Activated gamma-delta T cell (primary cell): ENCODE results near the gene RHOBTB1.

Source experiments
- DNase-seq: peaks from one replicate; lab custom pipeline; 2025; lab: John Stamatoyannopoulos, UW

Gene RHOBTB1

DNA sequence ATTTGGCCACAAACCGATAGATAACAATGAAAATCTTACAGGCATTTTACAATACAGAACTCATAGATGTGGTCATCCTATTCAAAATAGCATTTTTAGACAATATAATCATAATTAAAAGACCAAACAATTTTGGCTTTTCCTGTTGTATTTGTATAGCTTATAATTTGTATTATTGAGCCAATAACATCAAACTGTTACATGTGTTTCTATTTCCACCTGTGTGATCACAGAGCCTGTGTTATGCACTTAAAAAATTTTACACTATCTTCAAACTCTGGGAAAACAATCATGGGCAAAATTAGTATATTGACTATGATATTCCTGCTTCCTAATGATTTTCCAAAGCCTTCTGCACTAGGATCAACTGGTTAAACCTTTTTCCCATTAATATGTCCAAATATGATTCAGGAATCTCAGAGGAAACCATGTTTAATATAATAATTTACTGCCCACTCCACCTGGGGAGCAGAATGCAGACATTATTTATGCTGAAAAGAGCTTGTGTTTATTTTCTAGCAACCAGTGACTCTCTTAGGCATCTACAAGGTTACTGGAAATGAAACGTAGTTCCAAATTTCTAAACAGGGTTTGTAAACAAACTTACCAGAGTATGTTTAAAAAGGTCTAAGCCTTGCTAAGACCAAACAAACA is 1.7 kb downstream of the RHOBTB1 start:
- DNase-seq: no peak

DNA sequence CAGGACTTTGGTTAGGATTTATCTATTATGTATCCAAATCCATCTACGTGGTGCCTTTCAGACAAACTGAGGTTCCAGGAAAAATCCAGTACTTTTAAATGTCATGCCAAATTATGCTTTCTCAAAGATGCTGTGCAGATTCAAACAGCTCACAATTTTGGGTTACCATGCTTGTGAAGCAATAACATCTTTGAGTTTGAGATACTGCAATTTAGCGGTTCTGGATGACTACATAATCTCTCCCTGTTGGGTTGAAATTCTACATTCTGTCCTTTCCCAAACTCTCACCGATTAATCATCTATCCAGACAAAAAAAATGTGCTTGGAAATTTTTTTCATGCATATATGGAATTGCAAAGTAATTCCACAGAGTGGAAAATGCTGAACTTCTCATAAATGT is 3.5 kb downstream of the RHOBTB1 start:
- no peak for DNase-seq

DNA sequence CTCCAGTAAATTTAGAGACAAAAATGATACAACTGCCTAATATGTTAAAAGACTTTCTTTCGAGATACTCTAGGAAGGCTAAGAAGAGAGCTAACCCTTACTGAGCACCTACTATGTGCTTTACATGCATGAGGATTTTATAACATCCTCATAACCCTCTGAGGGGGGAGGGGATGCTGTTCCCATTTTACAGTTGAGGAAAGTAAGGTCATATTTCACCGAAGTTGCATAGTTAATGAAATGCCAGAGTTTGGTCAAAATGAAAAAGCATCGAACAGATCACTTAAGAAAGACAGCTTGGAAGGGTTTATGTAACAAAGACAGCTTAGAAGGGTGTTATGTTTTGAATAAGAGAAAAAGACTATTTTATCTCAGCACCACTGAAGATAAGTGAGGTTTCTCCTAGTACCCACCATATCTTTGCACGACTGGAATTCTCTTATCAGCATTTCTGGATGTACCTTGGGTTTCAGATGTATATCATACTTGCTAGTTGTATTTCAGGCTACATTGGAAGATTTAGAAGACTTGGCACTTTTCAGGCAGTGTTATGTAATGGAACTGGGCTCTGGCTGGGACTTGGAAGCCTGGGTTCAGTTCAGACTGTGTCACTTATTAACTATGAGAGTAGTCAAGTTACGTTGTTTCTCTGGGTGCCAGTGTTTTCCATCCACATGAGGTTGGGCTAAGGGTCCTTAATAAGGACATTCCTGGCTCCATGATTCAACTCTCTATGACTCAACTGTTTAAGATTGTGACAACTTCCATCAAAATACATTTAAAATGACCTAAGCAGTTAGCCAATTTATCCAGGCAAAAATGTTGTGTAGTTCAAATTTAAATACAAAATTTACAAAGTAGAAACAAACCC is 6.0 kb downstream of the RHOBTB1 start:
- no peak for DNase-seq

DNA sequence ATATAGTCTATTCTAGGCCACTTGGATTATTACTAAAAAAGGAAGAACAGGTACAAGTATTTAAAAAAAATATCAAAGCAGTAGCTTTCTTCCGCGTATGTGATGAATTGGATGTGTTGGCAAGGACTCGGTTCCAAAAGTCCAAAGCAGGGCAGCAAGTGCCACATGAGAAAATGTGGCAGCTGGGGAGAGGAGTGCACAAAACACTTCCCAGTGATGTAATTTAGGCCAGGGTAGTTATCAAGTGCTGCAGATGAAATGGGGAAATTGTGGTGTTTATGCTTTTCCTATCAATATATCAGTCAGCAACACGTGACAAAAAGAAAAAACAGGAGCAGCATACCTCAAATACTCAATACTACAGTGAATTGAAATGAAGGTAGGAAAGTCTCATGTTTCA is 7.0 kb downstream of the RHOBTB1 start:
- DNase-seq: no peak

DNA sequence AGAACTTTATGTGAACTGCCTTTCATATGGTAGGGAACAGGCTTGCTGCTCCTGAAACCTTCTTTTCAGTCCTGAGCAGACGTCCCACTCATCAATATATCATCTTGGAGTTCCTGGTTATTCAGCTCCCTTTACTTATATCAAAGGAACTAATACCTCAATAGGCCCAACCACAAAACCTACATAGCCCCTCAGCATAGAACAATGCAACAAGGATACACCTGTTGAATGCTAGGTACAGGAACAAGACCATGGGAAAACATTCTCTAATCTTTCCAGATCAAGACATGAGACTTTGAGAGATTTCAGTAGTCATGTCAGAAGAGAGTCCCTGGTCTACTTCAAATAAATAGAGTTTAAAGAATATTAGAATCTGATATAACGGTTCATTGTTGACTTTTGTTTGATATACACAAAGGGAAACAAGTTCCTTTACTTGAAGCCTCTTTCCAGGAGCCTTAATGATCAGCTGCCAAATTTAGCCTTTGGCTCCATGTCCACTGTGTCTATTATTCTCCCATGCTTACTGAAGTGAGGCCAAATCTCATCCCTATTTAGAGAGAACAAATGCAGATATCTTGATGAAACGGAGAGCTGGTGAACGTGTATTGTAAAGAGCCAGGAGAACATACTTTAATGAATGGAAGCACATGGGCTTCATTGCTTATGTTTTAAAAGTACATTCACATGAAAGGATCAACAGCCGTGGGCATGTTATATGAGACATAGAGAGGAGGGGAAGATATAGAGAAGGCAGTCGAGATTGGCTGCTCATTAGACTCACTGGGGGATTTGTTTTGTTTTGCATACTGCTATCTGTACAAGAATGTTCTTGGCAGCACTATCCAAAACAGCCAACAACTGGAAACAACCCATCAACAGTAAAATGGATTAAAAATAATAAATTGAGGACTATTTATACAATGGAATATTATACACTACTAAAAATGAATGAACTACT is 9.5 kb downstream of the RHOBTB1 start:
- DNase-seq: no peak

DNA sequence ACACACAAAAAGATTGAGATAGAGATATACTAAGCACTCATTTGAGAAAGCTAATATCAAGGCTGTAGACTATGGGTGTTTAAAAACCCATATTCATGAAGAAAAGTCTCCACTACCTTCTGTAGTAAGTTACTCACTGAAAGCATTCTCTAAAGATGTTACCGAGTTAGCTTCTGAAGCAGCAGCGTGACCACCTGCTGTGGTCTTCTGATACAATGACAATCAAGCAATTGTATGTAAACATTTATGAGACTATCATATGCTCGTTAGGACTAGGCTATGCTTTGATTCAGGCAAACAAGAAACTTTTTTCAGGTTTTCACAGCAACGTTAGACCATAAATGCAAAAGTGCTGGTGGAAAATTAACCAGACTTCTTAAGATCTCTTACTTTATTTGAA is 11.2 kb downstream of the RHOBTB1 start:
- no peak for DNase-seq

DNA sequence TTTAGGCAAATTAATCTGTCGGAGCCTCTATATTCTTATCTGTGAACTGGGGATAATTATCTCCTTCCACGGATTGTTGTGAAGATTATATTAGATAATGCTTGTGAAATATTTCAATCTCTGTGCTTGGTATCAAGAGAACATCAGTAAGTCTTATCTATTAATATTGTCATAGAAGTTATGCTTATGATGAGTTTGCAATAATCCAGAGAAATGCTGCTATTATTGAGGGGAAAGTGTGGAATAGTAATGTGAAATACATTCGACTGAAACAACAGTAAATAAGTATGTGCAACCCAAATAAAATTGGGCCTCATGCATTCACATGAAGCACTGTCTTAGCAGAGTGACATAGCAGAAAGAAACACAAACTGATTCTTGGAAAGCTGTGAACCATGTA is 13.7 kb downstream of the RHOBTB1 start:
- no peak for DNase-seq

DNA sequence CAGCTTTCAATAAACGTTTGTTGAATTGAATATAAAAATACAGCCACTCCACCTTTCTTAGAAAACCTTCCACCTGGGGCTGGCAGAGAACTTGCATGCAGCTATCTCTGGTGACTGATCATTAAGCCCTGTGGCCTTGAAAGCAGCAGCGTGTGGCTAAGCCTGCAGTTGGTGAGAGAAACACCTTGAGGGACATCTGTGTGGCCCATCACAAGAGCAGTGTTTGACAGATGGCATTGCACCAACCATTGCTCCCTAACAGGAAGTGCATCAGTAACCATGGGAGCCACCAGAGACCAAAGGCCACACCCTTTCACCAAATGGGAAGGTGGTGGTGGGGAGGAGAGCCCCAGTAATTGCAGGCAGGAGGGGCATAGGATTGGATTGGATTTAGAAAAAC is 22.4 kb downstream of the RHOBTB1 start:
- no peak for DNase-seq

DNA sequence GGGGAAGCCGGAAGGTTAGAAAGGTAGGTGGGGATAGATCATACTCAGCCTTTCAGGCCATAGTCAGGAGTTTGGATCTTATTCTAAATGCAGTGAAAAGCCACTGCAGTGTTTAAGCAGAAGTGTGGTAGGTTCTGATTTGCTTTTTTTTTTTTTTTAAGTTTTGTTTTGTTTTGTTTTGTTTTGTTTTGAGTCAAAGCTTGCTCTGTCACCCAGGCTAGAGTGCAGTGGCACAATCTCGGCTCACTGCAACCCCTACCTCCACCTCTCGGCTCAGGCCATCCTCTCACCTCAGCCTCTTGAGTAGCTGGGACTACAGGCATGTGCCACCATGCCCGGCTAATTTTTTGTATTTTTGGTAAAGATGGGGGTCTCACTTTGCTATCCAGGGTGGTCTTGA is 23.5 kb downstream of the RHOBTB1 start:
- no peak for DNase-seq

DNA sequence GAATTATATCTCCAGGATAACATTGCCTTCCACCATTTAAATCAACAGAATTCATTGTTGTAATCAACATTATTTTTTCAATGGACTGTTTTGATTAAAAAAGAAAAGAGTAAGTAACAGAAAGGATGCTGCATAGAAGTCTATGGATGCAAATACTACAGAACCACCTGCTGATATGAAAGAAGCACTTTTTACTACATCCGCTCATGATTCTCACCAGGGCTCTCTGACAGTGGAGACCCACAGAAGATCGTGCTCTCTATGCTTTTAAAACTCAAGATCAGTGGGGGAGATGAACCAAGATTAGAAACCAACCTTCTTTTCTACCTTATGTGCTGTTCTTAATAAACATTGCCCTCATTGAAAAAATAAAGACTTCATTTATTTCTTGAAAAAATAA is 24.4 kb downstream of the RHOBTB1 start:
- no peak for DNase-seq

DNA sequence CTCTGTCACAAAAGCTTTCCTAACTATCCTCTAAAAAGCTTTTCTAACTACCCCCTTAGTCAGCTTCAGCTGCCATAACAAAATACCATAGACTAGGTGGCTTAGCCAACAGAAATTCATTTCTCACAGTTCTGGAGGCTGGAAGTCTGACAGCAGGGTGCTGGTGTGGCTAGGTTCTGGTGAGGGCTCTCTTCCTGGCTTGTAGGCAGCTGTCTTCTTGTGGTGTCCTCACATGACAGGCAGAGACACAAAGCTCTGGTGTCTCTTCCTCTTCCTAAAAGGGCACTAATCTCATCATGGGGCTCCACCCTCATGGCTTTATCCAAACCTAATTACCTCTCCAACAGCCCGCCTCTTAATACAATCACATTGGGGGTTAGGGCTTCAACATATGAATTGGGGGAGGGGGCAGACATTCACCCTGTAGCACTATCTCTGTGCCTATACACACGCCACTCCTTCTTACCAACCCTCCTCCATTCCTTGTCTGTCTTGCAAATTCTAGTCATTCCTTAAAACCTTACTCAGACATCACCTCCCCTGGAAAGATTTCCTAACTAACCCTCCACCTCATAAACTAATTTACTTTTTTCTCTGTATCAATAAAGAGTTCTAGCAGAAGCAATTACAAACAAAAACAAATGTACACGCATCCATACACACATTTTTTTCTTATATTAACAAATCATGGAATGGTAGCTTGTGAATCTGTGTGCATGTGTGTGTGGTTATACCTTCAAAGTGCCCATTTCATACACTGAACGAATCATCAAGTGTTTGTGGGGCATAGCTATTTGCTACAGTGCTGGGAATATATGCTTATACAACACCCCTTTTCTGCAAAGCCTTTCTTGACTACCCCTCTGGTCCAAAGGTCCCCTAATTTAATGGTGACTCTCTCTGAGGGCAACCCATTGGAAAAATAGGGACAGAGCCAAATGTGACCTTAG is 26.4 kb downstream of the RHOBTB1 start:
- DNase-seq: no peak

DNA sequence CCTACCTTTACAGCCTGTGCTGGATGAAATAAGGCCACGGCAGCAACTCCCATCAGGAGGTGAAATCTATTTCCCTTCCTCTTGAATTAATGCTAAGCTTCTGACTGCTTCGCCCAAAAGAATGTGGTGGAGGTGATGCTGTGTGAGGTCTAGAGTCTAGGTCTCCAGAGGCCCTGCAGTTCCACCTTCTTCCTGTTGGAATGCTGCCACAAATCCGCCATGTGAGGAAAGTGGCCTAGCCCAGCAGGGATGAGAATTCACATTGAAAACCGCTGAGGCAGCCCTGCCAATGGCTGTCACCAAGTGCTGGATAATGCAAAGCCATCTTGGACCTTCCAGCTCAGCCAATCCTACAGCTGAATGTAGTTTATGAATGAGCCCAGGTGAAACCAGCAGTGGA is 28.0 kb downstream of the RHOBTB1 start:
- DNase-seq: no peak

DNA sequence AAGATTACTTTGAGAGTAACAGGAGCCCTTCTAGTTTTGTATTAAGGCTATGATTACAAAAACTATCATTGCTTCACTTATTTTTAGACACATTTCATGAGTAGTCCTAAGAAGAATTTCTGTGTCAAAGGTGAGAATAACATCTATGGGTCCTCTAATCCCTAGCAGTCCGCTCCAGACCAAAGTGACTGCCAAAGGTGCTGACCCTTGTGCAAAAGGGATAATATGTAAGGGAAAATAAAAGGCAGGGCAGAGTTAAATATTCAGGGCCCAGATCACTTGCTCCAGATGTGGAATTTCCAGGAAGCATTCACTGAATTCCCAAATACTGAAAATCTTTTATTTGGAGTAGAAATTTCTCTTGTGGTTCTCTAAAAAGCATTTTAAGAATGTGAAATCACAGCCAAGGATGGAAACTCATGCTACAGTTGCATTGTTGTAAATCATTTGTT is 29.3 kb downstream of the RHOBTB1 start:
- DNase-seq: no peak

DNA sequence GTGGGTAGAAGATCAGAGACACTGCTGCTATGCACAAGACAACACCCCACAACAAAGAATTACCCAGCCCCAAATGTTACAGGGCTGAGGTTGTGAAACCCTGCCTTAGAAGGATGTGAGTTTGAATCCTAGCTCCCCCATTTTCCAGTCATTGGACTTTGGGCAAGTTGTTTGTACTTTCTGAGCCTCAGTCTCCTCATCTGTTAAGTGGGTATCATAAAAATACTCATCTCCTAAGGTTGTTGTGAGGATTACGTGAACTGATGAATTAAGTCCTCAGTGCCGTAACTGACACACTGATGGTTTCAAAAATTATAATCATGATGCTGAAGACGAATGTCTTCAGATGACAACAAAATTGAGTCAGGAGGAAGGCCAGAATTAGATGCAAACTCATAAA is 30.3 kb downstream of the RHOBTB1 start:
- DNase-seq: no peak

DNA sequence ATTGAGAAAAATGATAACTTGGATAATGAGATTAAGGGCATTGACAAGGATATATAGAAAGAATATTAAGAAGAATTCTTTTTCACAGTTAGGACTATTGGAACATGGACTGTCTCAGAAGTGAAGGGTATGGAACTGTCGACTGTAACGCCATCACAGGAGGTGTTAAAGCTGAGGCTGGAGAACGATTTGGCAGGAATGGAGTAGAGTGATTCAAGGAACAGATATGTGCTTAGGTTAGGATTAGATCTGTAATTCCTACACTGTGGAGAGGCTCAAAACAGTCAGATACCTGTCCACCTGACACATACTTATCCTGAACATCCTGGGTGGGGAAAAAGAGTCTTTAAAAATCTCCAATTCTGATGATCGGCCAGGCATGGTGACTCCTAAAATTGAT is 30.9 kb downstream of the RHOBTB1 start:
- no peak for DNase-seq

DNA sequence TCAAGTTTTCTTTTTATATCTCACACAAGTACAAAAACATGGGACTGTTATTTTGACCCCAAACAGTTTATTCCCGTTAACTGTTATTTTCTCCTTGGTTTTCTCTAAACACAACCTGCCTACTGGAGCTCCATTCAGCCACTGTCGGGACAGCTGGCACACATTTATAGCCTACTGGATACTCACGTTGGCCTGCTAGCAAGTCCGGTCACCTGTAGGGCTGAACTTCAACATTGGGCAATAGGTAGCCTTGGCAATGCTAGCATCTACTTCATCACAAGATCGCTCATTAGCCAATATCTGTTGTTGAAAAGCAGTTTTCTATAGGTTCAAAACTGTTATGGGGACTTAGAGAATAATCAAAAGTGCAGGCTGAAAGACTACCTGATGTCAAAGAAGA is 32.3 kb downstream of the RHOBTB1 start:
- no peak for DNase-seq

DNA sequence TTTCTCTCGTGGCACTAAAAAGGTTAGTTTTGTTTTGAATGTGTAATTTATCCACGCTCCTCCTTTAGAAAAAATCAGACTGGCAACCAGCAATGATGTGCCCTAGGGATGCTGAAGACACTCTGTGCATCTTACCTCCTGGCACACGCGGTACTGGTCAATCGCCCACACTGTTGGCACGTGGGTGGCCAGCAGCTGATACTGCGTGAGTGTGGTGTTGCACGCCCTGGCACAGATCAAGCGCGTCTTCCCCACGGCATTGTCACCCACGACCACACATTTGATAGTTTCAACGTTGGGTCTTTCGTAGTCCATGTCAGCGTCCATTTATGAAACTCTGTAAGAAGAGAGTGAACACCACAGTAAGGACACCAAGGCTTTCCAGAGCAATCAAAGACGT is 32.8 kb downstream of the RHOBTB1 start:
- DNase-seq: no peak

DNA sequence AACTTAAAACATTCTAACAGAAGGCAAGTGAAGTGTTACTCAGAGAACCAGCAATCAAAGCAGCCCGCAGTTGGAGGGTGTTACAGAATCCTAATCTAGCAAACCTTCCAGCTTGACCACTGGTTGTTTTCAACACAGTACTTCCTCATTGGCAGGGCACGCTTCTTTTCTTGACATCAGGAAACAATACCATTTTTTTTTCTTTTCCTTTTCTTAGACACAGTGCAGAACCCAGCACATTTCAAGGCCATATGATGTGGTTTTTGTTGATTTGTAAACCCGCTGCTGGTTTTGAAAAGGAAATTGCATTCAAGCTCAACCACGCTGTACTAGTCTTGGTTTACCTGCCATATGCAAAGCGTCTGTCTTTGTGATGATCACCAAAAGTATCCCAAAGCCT is 33.4 kb downstream of the RHOBTB1 start:
- DNase-seq: no peak

DNA sequence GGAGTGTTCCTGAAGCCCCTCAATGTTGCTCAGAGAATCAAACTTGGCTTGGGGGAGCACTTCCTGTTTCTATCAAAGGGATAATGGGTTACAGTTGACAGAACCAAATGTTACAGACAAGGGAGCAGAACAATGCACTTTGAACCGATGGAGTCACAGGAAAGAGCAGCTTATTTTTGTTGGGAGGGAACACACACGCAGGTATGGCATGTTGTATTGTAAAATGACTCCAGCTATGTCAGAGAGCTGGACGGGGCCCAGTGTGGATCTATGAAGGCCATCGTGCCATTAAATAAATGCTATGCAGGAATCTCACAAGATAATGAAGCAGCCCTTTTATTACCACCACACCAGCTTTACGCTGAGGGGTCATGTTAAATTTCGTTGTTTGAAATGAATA is 35.1 kb downstream of the RHOBTB1 start:
- DNase-seq: no peak

DNA sequence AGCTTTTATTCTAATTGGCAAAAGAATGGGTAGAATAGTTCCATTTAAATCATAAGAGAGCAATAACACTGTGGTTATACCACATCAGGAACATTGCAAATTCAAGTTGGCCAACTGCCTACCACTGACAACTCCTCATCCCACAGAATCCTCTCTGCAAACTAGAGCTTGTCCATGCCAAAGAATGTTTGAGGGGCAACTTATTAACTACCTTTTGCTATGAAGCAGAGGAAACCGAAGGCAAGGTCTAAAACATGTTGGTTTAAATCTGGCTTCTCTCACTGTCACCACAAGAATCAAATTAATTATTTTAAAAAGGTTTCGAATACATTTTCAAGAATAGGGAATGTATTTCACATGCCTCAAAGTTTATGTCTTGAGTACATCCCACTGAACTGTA is 36.0 kb downstream of the RHOBTB1 start:
- DNase-seq: no peak

DNA sequence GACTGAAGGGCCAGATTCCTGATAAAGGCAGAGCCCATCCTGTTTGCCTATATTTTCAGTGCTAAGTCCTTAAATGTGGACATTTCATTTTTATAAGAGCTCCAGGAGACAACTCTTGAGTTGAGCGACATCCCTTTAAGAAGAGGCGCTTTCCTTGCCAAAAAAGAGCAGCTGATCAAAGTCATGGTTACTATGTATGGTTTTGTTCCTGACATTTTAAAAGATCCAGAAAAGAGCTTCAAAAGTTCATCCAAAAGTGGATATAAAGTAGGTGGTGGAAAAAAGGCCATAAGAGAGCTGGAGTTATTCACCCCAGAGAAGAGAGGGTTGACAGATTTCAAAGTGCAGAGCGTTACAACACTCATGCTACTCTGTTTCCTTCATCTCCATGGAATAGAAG is 36.7 kb downstream of the RHOBTB1 start:
- no peak for DNase-seq
